Suprapubic skin (tissue), 4 donors: ENCODE data around the gene SSR1.

Experiments
- POLR2A ChIP-seq, 2 donors: fragments of 450-650 bp; IDR thresholded peaks; one replicate each; pipeline ENCODE4 v1.6.1; 2017; ENCODE audit warnings: antibody characterized with exemption in 2 of 2, mild to moderate bottlenecking in 2 of 2, moderate library complexity in 2 of 2
- POLR2AphosphoS5 ChIP-seq, 3 donors: sonication (generic); formaldehyde crosslinking; IDR thresholded peaks; one replicate each; pipeline ENCODE4 v1.6.1; 2017; ENCODE audit warnings: antibody characterized with exemption in 3 of 3
- TF ChIP-seq, protein P1 (sequence below), 2 donors: fragments of 200-600 bp in 1 of 2; fragments of 450-650 bp in 1 of 2; sonication (generic) in 1 of 2; IDR thresholded peaks; one replicate each; pipeline ENCODE4 v1.5.1; 2016 to 2019; ENCODE audit warnings: antibody characterized with exemption in 2 of 2, mild to moderate bottlenecking in 1 of 2, moderate library complexity in 1 of 2

DNA sequence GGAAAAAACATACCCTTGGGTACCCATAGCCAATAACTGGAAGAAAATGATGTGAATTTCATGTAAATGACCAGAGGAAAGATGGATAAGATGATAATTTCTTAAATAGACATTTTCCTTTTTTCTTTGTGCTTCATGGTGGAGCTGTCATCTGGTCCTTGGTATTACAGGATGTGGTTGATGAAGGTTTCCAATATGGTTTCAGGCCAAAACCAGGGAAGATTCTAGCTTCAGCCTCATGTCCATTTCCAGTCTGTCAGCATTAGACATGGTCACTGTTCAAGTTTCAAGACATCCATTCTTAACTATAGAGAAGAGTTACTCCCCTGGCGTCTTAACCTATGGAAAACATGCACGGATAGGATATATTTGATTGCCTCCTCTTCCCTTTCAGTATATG lies 63.6 kb downstream of the SSR1 start:
- TF ChIP-seq, protein P1, sequence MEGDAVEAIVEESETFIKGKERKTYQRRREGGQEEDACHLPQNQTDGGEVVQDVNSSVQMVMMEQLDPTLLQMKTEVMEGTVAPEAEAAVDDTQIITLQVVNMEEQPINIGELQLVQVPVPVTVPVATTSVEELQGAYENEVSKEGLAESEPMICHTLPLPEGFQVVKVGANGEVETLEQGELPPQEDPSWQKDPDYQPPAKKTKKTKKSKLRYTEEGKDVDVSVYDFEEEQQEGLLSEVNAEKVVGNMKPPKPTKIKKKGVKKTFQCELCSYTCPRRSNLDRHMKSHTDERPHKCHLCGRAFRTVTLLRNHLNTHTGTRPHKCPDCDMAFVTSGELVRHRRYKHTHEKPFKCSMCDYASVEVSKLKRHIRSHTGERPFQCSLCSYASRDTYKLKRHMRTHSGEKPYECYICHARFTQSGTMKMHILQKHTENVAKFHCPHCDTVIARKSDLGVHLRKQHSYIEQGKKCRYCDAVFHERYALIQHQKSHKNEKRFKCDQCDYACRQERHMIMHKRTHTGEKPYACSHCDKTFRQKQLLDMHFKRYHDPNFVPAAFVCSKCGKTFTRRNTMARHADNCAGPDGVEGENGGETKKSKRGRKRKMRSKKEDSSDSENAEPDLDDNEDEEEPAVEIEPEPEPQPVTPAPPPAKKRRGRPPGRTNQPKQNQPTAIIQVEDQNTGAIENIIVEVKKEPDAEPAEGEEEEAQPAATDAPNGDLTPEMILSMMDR (IDR thresholded peaks at IDR 0.05): no peak
- TF ChIP-seq POLR2AphosphoS5 (IDR thresholded peaks at IDR 0.05) (no peak), POLR2A (IDR thresholded peaks at IDR 0.05) (no peak)
